Left lung (tissue), 10 donors: ENCODE results near the gene P2RY6. TPM values are rescaled to one million over a fixed set of nuclear protein-coding genes. Genes with fewer than 3 reads are reported as not detected.

Experiments used
- ATAC-seq: fragments of 200-7000 bp; cut with Tn5 transposase; one replicate; pipeline ENCODE4 v1.9.1; 2020; ENCODE audit warnings: moderate library complexity
- DNase-seq, 4 donors: peaks; one replicate each; pipeline ENCODE4 v3.0.0-alpha.2; 2013 to 2020
- H3K27ac ChIP-seq, 2 donors: fragments of 200-600 bp; sonication (generic) in 1 of 2; one replicate each; pipeline versions ENCODE4 v1.5.0 to v1.8.0; 2020 to 2021
- H3K27me3 ChIP-seq, 2 donors: fragments of 200-600 bp; sonication (generic) in 1 of 2; one replicate each; pipeline versions ENCODE4 v1.5.0 to v1.8.0; 2020 to 2021
- H3K36me3 ChIP-seq, 2 donors: fragments of 200-600 bp; sonication (generic) in 1 of 2; one replicate each; pipeline versions ENCODE4 v1.5.0 to v1.8.0; 2020 to 2021
- H3K4me1 ChIP-seq, 2 donors: fragments of 200-600 bp; one replicate each; pipeline ENCODE4 v1.8.0; 2021
- H3K4me3 ChIP-seq, 2 donors: fragments of 200-600 bp; sonication (generic) in 1 of 2; one replicate each; pipeline versions ENCODE4 v1.5.0 to v1.8.0; 2020 to 2021; ENCODE audit warnings: mild to moderate bottlenecking in 1 of 2
- H3K9me3 ChIP-seq, 2 donors: fragments of 200-600 bp; sonication (generic) in 1 of 2; one replicate each; pipeline versions ENCODE4 v1.5.0 to v1.8.0; 2020 to 2021
- CTCF ChIP-seq, 2 donors: fragments of 200-600 bp; sonication (generic) in 1 of 2; IDR thresholded peaks; one replicate each; pipeline versions ENCODE4 v1.5.0 to v1.8.0; 2021; ENCODE audit warnings: antibody characterized with exemption in 2 of 2
- intact Hi-C, 2 donors: fragments of 100-400 bp; cut with DNase I; formaldehyde crosslinking; loops; one replicate each; pipeline versions ENCODE4 v1.11.2 to v1.14.2; 2022
- polyA plus RNA-seq, 6 donors: library from polyadenylated mRNA; unstranded; fragments of 120-200 nt; gene quantifications; one replicate each; pipeline ENCODE4 v1.2.1, GENCODE V29; 2013; ENCODE audit not compliant: insufficient read length in 6 of 6
- total RNA-seq, 2 donors: library from RNA; stranded (reverse); fragmentation: NEBNext Ultra II Directional; extraction: Animal tissue kit (Norgen Biotek cat#: 25700); gene quantifications; one replicate each; pipeline ENCODE4 v1.2.1, GENCODE V29; 2021
- donor health status: DM: no; HTN: yes; CAD: no.
- donor health status: DM: no; HTN: no; CAD: no.

Gene P2RY6
- total and polyA plus RNA-seq, 8 donors: 0.87 to 4.8 (median 1.9) TPM

- no peak for TF ChIP-seq CTCF (IDR thresholded peaks at IDR 0.05)
- DNase-seq (no peak), ATAC-seq (no peak)
- Histone ChIP-seq H3K27me3 (no peaks in the 10 kb centered on the region), H3K4me1 (peaks cover 8 to 53% of the 10 kb centered on the region in 2 donors), H3K9me3 (no peaks in the 10 kb centered on the region), H3K27ac (peak overlapping the region in 1 of 2 donors; percentile 94), H3K36me3 (no peaks in the 10 kb centered on the region), H3K4me3 (no peak overlapping the region)
- intact Hi-C loops: no loop called here
Observed at GRCh38 chr11:73287400-73288101, 15.4 kb downstream of the P2RY6 start.

- intact Hi-C loops: no loop called here
- Histone ChIP-seq H3K27me3 (no peaks in the 10 kb centered on the region), H3K4me1 (peaks cover 8 to 49% of the 10 kb centered on the region in 2 donors), H3K27ac (peak overlapping the region; percentile 69 to 94), H3K36me3 (no peaks in the 10 kb centered on the region), H3K9me3 (no peaks in the 10 kb centered on the region), H3K4me3 (no peak overlapping the region)
- DNase-seq: no peak
- ATAC-seq: no peak
- no peak for TF ChIP-seq CTCF (IDR thresholded peaks at IDR 0.05)
Observed at GRCh38 chr11:73288192-73288872, 16.2 kb downstream of the P2RY6 start.

- DNase-seq (peak; percentile 71 to 92 (median 83)), ATAC-seq (peak; percentile 93)
- Histone ChIP-seq H3K4me3 (peak overlapping the region in 1 of 2 donors; percentile 20), H3K36me3 (no peaks in the 10 kb centered on the region), H3K27ac (peak overlapping the region; percentile 69 to 94), H3K27me3 (no peaks in the 10 kb centered on the region), H3K4me1 (peaks cover 8 to 42% of the 10 kb centered on the region in 2 donors), H3K9me3 (no peaks in the 10 kb centered on the region)
- intact Hi-C loops: no loop called here
- TF ChIP-seq CTCF (IDR thresholded peaks at IDR 0.05): peak; percentile 91 to 92
Observed at GRCh38 chr11:73288873-73289707, 17.0 kb downstream of the P2RY6 start.

- Histone ChIP-seq H3K4me1 (peaks cover 8 to 46% of the 10 kb centered on the region in 2 donors), H3K27me3 (no peaks in the 10 kb centered on the region), H3K36me3 (no peaks in the 10 kb centered on the region), H3K4me3 (no peak overlapping the region), H3K27ac (no peak overlapping the region), H3K9me3 (no peaks in the 10 kb centered on the region)
- intact Hi-C loops: no loop called here
- TF ChIP-seq CTCF (IDR thresholded peaks at IDR 0.05): no peak
- DNase-seq (no peak), ATAC-seq (no peak)
Observed at GRCh38 chr11:73290536-73290935, 18.4 kb downstream of the P2RY6 start.

GRCh38 chr11:73291196-73291595 is 19.1 kb downstream of the P2RY6 start:
- ATAC-seq (no peak), DNase-seq (no peak)
- no peak for TF ChIP-seq CTCF (IDR thresholded peaks at IDR 0.05)
- H3K36me3 ChIP-seq: no peaks in the 10 kb centered on the region
- H3K9me3 ChIP-seq: no peaks in the 10 kb centered on the region
- no peaks in the 10 kb centered on the region for H3K27me3 ChIP-seq
- peaks cover 8 to 46% of the 10 kb centered on the region in 2 donors for H3K4me1 ChIP-seq
- intact Hi-C loops: no loop called here
- H3K27ac ChIP-seq: no peak overlapping the region
- H3K4me3 ChIP-seq: no peak overlapping the region
